Sigmoid colon (tissue), 4 donors: ENCODE results near the gene ARHGAP6.

Experiments
- EP300 ChIP-seq, 4 donors: sonication (generic); formaldehyde crosslinking; IDR thresholded peaks; one replicate each; pipeline ENCODE4 v1.6.1; 2017; ENCODE audit warnings: antibody characterized with exemption in 4 of 4
- POLR2A ChIP-seq, 2 donors: fragments of 450-650 bp; IDR thresholded peaks; one replicate each; pipeline ENCODE4 v1.6.1; 2016; ENCODE audit warnings: antibody characterized with exemption in 2 of 2, mild to moderate bottlenecking in 2 of 2, moderate library complexity in 2 of 2
- POLR2AphosphoS5 ChIP-seq, 4 donors: sonication (generic); formaldehyde crosslinking; IDR thresholded peaks; one replicate each; pipeline ENCODE4 v1.6.1; 2017; ENCODE audit warnings: antibody characterized with exemption in 4 of 4
- TF ChIP-seq, protein P1 (sequence below), 4 experiments: fragments of 450-650 bp in 3 of 4; fragments of 200-600 bp in 1 of 4; IDR thresholded peaks; one replicate each; pipeline ENCODE4 v1.5.1; 2016 to 2019; ENCODE audit warnings: antibody characterized with exemption in 4 of 4, mild to moderate bottlenecking in 3 of 4, moderate library complexity in 2 of 4

DNA sequence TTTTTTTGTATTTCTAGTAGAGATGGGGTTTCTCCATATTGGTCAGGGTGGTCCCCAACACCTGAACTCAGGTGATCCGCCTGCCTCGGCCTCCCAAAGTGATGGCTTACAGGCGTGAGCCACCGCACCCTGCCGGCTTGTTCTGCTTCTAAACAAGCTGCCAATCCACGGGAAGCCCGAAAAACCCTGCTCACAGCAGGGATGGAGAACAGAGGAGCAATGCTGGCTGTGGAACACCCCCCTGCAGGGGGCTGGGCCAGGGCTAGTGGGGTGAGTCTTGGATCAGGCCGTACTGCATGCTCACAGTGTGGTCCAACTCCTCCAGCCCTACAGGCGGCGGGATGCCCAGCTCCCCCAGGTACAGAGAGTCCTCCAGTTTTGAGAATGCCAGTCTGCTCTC is 38.1 kb upstream of the ARHGAP6 start:
- TF ChIP-seq, protein P1, sequence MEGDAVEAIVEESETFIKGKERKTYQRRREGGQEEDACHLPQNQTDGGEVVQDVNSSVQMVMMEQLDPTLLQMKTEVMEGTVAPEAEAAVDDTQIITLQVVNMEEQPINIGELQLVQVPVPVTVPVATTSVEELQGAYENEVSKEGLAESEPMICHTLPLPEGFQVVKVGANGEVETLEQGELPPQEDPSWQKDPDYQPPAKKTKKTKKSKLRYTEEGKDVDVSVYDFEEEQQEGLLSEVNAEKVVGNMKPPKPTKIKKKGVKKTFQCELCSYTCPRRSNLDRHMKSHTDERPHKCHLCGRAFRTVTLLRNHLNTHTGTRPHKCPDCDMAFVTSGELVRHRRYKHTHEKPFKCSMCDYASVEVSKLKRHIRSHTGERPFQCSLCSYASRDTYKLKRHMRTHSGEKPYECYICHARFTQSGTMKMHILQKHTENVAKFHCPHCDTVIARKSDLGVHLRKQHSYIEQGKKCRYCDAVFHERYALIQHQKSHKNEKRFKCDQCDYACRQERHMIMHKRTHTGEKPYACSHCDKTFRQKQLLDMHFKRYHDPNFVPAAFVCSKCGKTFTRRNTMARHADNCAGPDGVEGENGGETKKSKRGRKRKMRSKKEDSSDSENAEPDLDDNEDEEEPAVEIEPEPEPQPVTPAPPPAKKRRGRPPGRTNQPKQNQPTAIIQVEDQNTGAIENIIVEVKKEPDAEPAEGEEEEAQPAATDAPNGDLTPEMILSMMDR (IDR thresholded peaks at IDR 0.05): no peak
- TF ChIP-seq EP300 (IDR thresholded peaks at IDR 0.05) (no peak), POLR2A (IDR thresholded peaks at IDR 0.05) (no peak), POLR2AphosphoS5 (IDR thresholded peaks at IDR 0.05) (no peak)
